Memory B cell (primary cell): ENCODE measurements around the gene MYO7B.
A peak's percentile ranks its signal among the peaks of the same experiment; 100 is the strongest.

ENCODE experiments used
- ATAC-seq: fragments of 150-1000 bp; cut with Tn5 transposase; 2 replicates; pipeline ENCODE4 v1.10.0; 2021; ENCODE audit warnings: low read depth, mild to moderate bottlenecking, moderate library complexity
- DNase-seq, 2 donors: peaks; one replicate each; pipeline ENCODE4 v3.0.0; 2022; ENCODE audit warnings: low spot score in 2 of 2
- H3K27ac Mint-ChIP-seq: one replicate; pipeline ENCODE4 v1.8.0; 2022; ENCODE audit warnings: mild to moderate bottlenecking, moderate library complexity, mixed read lengths
- H3K27me3 Mint-ChIP-seq: one replicate; pipeline ENCODE4 v1.8.0; 2022; ENCODE audit warnings: mixed read lengths
- H3K36me3 Mint-ChIP-seq: one replicate; pipeline ENCODE4 v1.8.0; 2022; ENCODE audit warnings: mild to moderate bottlenecking, mixed read lengths
- H3K4me1 Mint-ChIP-seq: one replicate; pipeline ENCODE4 v1.8.0; 2022; ENCODE audit warnings: mixed read lengths
- H3K4me3 Mint-ChIP-seq: one replicate; pipeline ENCODE4 v1.8.0; 2022; ENCODE audit warnings: mild to moderate bottlenecking, moderate library complexity, mixed read lengths
- H3K9me3 Mint-ChIP-seq: one replicate; pipeline ENCODE4 v1.8.0; 2022; ENCODE audit warnings: mixed read lengths

The MYO7B gene

DNA sequence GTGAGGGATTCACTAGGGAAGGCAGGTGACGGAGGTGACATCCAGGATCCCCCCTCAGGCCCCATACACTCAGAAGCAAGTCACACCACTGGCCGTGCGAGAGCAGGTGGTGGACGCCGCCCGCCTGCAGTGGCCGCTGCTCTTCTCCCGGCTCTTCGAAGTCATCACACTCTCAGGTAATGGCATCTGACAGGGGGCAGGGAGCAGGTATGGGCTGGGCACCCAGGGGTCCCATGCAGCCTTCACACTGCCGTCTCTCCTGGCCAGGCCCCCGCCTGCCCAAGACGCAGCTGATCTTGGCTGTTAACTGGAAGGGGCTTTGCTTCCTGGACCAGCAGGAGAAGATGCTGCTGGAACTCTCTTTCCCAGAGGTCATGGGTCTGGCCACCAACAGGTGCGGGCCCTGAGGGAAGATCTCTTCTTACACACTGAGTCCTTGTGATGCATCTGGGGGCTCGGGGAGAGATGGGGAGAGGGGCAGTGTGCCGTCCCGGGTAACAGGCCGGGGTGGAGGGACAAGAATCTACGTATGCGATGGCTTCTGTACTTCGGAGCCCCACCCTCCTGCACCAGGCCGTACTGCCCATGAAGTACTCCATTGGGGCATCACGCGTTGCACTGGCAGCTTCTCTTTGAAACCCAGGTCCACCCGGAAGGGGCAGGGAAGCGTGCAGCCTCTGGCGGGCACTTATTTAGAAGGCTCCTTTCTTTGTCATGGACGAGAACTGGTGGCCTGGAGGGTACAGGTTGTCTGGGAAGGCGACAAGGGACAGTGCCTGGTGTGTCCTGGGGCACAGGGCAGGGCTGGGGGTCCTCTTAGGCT, 91.6 kb downstream of the MYO7B start:
- Mint-ChIP-seq H3K27ac (no peak overlapping the region), H3K9me3 (no peaks in the 10 kb centered on the region), H3K4me3 (no peak overlapping the region), H3K36me3 (no peaks in the 10 kb centered on the region), H3K4me1 (peaks cover 39% of the 10 kb centered on the region), H3K27me3 (no peaks in the 10 kb centered on the region)
- DNase-seq, result no peak
- no peak for ATAC-seq

DNA sequence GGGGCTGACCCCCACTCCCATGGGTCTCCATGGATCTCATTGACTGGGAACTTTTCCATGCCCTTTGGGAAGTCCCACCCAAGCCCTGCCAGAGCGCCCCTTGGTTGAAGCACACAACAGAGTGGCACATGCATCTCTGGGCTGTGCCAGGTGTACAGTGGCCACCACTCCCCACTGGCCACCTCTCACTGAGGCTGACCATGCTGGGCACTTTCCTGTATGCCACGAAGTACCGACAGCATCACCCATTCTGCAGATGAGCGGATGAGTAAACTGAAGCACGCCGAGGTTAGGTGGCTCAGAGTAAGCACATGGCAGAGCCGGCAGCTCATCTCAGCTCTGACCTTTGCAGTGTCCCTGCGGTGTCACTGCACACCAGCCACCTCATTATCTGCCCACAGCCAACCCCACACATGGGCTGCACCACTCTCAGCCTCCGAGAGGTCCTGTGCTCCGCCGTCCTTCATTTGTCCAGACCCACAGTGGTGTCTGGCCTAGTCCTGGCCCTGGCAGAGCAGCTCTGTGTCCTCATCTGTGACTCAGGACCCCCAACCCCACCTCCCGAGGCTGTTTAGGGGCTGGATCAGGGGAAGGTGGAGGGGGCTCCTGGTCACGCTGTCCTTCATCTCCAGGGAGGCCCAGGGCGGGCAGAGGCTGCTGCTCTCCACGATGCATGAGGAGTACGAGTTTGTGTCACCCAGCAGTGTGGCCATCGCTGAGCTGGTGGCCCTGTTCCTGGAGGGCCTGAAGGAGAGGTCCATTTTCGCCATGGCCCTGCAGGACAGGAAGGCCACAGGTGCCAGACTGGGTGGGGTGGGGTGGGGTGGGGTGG, 92.5 kb downstream of the MYO7B start:
- H3K4me3 Mint-ChIP-seq, result no peak overlapping the region
- no peaks in the 10 kb centered on the region for H3K9me3 Mint-ChIP-seq
- no peak overlapping the region for H3K27ac Mint-ChIP-seq
- H3K27me3 Mint-ChIP-seq, result no peaks in the 10 kb centered on the region
- peaks cover 42% of the 10 kb centered on the region for H3K4me1 Mint-ChIP-seq
- ATAC-seq, result no peak
- H3K36me3 Mint-ChIP-seq, result no peaks in the 10 kb centered on the region
- DNase-seq, result no peak

DNA sequence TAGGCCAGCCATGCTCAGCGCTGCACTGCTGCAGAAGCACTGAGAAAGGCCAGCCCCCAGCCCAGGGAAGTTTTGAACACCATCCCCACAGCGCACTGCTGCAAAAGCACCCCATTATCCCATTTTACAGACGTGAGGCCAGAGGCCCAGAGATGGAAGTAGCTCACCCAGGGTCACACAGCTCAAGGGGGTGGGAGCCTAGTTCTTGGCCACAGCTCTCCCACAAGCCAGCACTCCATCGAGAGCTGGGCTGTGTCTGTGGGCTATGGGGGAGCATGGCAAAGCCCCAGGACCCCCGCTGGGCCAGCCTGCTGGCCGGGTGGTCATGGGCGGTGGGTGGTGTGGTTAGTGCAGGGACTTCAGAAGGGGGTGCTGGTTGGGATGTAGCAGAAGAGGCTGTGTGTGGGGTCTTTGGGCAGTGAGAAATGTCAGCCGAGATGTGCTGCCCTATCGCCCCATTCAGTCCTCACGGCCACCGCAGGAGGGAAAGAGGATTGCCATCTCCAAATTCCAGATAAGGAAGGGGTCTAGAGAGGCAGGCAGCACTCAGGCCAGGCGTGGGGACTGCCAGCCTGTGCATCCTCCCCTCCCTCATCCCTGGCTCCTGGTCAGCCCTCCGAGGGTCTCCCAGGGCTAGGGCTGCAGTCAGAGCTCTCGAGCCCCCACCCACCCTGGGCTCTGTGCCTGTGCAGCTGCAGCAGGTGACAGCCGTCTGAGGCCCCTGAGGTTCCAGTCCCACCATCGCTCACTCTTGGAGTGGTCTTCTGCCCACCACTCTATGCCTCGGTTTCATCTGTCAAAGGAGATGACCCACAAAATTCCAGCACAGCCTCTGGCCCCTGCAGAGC, 93.5 kb downstream of the MYO7B start:
- H3K36me3 Mint-ChIP-seq, result no peaks in the 10 kb centered on the region
- H3K27ac Mint-ChIP-seq, result no peak overlapping the region
- H3K4me3 Mint-ChIP-seq, result no peak overlapping the region
- no peaks in the 10 kb centered on the region for H3K9me3 Mint-ChIP-seq
- DNase-seq (no peak), ATAC-seq (no peak)
- H3K27me3 Mint-ChIP-seq, result no peaks in the 10 kb centered on the region
- peaks cover 45% of the 10 kb centered on the region for H3K4me1 Mint-ChIP-seq

DNA sequence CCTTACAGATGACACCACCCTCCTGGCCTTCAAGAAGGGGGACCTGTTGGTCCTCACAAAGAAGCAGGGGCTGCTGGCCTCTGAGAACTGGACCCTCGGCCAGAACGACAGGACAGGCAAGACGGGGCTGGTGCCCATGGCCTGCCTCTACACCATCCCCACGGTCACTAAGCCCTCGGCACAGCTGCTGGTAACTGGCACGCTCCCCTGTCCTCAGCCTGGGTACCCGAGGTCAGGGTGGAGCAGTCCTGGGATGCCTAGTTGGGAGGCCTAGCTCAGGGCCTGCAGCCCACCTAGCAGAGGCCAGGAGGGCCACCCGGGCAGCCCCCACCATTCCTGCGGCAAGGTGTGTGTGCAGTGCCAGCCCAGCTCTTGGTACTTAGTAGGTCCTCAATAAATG, 94.2 kb downstream of the MYO7B start:
- ATAC-seq, result no peak
- H3K27ac Mint-ChIP-seq, result no peak overlapping the region
- no peak overlapping the region for H3K4me3 Mint-ChIP-seq
- H3K27me3 Mint-ChIP-seq, result no peaks in the 10 kb centered on the region
- H3K4me1 Mint-ChIP-seq, result peaks cover 50% of the 10 kb centered on the region
- no peaks in the 10 kb centered on the region for H3K9me3 Mint-ChIP-seq
- no peaks in the 10 kb centered on the region for H3K36me3 Mint-ChIP-seq
- no peak for DNase-seq

DNA sequence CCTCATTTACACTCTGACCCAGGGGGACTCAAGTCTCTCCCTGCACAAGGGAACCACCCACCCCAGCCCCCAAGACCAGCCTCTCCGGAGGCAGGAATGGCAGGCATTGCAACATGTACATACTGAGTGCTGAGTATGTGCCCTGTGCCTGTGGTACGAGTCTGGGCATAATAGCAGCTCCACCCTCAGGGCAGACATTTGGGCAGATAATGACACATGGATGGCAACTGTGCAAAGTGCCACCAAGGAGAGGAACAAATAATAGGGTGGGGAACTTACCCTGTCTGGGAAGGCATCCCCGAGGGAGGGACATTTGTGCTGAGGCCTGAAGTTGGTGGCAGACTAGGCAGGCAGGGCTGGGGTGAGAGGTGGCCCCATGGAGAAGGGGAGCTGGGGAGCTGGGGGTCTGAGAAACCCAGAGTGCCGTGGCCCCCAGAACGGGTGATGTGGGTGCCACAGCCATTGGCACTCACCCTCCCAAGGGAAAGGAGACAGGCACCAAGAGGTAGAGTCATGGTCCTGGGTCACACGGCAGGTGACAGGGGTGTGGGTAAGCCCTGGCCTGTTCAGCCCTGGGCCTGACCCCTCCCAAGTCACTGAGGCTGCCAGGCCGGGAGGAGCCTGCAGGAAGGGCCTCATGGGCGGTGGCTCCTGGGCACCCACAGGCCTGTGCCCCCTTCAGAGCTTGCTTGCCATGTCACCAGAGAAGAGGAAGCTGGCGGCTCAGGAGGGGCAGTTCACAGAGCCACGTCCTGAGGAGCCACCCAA, 94.8 kb downstream of the MYO7B start:
- Mint-ChIP-seq H3K4me1 (peaks cover 56% of the 10 kb centered on the region), H3K36me3 (no peaks in the 10 kb centered on the region), H3K4me3 (peak overlapping the region; percentile 60), H3K9me3 (no peaks in the 10 kb centered on the region), H3K27me3 (no peaks in the 10 kb centered on the region), H3K27ac (peak overlapping the region; percentile 48)
- DNase-seq (no peak), ATAC-seq (no peak)

DNA sequence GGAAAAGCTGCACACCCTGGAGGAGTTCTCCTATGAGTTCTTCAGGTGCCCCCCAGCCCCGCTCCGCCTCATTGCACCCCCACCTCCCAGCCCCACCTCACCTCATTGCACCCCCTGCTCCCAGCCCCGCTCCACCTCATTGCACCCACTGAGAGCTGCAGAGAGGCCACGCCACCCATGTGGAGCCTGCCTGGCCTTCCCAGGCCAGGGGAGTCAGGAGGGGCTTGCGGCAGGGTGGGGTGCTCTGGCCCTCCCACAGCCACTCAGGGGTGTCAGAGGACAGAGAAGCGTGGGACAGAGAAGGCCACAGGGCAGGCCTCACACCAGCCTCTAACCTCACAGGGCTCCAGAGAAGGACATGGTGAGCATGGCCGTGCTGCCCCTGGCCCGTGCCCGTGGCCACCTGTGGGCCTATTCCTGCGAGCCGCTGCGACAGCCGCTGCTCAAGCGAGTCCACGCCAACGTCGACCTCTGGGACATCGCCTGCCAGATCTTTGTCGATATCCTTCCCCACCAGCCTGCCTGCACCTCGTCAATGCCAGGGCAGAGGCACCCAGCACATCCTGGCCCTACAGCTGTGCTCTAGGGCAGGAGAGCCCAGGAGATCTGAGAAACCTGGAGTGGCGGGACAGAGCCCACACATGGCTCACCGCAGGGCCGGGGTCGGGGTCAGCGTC, 95.5 kb downstream of the MYO7B start:
- H3K4me1 Mint-ChIP-seq, result peaks cover 61% of the 10 kb centered on the region
- ATAC-seq (no peak), DNase-seq (no peak)
- H3K27ac Mint-ChIP-seq, result peak overlapping the region; percentile 48
- H3K4me3 Mint-ChIP-seq, result peak overlapping the region; percentile 60
- H3K9me3 Mint-ChIP-seq, result no peaks in the 10 kb centered on the region
- no peaks in the 10 kb centered on the region for H3K27me3 Mint-ChIP-seq
- no peaks in the 10 kb centered on the region for H3K36me3 Mint-ChIP-seq

DNA sequence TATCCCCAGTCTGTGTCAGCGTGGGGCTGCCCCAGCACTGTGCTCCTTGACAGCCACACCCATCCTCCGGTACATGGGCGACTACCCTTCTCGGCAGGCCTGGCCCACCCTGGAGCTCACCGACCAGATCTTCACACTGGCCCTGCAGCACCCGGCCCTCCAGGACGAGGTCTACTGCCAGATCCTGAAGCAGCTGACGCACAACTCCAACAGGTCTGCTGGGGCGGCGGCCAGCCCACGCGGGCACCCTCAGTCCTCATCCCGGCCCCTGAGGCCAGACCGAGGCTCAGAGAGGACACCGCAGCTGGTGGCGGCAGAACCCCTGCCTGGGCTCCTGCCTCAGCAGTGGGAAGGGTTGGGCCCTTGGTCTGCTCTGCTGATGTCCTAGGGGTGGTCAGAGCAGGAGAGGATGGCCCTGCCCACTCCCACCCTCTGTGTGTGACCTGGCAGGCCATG, 96.1 kb downstream of the MYO7B start:
- Mint-ChIP-seq H3K27ac (no peak overlapping the region), H3K4me3 (no peak overlapping the region)

DNA sequence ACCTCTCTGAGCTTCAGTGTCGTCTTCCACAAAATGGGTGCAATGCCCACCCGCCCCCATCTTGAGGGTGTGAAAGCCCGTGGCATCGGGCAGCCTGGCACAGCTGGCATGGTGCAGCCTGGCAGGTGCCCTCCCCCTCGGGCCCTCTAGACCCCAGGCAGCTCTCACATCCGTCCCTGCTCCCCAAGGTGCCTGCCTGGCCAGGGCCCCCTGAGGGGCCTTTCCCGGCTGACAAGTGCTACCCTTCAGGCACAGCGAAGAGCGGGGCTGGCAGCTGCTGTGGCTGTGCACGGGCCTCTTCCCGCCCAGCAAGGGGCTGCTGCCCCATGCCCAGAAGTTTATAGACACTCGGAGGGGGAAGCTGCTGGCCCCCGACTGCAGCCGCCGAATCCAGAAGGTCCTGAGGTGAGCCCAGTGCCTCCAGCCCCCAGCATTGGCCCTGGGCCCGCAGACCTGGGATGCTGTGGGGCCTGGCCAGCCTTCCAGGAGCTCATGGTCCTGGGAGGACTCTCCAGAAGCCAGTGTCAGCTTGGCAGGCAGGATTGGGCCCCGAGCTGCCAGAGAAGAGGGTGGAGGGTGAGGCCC, 96.6 kb downstream of the MYO7B start:
- Mint-ChIP-seq H3K36me3 (no peaks in the 10 kb centered on the region), H3K4me1 (peaks cover 68% of the 10 kb centered on the region), H3K9me3 (no peaks in the 10 kb centered on the region), H3K4me3 (peak overlapping the region; percentile 24), H3K27ac (no peak overlapping the region), H3K27me3 (no peaks in the 10 kb centered on the region)
- DNase-seq, result no peak
- no peak for ATAC-seq

More for the DNA sequence above, 96.1 kb downstream of the MYO7B start:
- DNase-seq (no peak), ATAC-seq (no peak)
- Mint-ChIP-seq H3K9me3 (no peaks in the 10 kb centered on the region), H3K36me3 (no peaks in the 10 kb centered on the region), H3K4me1 (peaks cover 65% of the 10 kb centered on the region), H3K27me3 (no peaks in the 10 kb centered on the region)

DNA sequence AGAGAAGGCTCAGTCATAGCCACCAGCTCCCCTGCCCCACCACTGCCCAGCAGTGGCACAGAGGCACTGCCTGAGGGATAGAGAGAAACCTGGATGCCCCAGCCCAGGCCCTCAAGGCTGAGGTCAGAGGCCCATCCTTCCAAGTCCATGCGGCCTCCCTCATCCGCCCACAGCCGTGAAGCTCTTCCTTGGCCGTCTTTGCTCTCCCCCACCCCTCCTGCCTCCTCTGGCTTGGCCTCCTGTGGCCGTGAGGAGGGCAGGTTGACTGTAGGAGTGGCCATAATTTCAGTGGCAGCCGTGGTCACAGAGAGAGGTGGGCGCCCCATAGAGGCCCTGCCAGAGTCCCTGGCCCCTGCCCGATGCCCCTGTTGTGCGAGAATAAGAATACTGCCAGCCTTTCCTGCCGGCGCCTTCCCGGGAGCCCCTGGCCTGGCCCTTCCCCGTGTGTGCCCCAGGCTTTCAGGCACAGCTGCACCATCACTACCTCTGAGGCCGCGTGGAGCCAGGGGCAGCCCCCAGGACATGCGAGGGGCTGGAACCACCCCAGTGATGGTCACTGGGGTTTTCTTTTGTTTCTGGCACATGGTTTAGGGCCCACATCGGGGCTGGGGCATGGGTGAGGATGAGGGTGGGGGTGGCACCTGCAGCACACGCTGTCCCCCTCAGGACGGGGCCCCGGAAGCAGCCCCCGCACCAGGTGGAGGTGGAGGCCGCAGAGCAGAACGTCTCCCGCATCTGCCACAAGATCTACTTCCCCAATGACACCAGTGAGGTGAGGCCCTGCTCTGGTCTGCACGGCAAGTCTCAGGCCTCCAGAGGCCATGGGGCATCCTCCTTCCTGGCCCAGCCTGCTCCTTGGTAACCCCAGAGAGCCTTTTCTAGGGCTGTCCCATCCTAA, 97.4 kb downstream of the MYO7B start:
- H3K9me3 Mint-ChIP-seq, result no peaks in the 10 kb centered on the region
- H3K27ac Mint-ChIP-seq, result peak overlapping the region; percentile 81
- no peaks in the 10 kb centered on the region for H3K27me3 Mint-ChIP-seq
- peak overlapping the region; percentile 49 for H3K4me3 Mint-ChIP-seq
- peak; percentile 87 for ATAC-seq
- DNase-seq, result peak; percentile 50 to 57
- H3K36me3 Mint-ChIP-seq, result no peaks in the 10 kb centered on the region
- peaks cover 70% of the 10 kb centered on the region for H3K4me1 Mint-ChIP-seq

DNA sequence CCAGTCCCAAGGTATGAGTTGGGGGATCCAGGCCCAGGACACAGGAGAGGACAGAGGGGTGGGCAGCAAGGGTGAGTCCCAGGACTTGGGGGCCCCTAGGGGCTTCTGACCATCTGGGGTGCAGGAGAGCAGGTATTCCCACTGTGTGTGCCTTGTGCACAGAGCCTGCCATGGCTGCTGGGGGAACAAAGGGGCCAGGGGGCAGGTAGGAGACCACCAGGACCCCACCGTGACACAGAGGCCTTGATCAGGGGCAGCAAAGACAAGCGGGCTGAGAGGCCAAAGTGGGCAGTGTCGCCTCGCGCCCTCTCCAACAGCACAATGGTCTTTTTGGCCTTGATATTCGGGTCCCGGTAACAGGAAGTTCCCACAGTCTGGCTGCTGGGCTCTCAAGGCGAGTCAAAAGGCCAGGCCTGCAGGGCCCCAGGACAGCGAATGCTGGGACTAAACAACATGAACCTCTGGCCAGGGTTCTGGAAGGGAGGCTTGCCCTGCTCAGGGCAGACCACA, 98.1 kb downstream of the MYO7B start:
- Mint-ChIP-seq H3K4me3 (peak overlapping the region; percentile 21), H3K4me1 (peaks cover 76% of the 10 kb centered on the region), H3K27me3 (no peaks in the 10 kb centered on the region), H3K36me3 (no peaks in the 10 kb centered on the region), H3K27ac (peak overlapping the region; percentile 81), H3K9me3 (no peaks in the 10 kb centered on the region)
- DNase-seq, result no peak
- no peak for ATAC-seq

DNA sequence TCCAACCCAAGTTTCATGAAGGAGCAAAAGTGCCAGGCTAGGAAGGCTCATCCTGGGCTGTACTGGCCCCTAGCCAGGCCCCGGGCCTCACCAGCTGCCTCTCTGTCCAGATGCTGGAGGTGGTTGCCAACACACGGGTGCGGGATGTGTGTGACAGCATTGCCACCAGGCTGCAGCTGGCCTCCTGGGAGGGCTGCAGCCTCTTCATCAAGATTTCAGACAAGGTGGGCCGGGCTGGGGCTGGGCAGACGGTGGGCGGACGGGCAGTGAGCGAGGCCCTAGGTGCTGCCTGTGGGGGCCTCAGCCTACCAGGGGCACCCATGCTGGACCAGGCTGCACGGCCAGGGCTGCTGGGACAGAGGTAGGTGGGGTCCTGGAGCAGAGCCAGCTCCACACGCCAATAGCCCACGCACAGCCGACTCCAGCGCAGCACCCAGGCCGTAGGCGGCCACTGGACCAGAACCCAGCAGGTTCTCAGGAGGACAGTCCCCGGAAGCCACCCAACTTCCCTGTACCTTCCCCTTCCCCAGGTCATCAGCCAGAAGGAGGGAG, 98.7 kb downstream of the MYO7B start:
- Mint-ChIP-seq H3K9me3 (no peaks in the 10 kb centered on the region), H3K4me3 (peak overlapping the region; percentile 21), H3K27ac (peak overlapping the region; percentile 81), H3K4me1 (peaks cover 77% of the 10 kb centered on the region), H3K36me3 (no peaks in the 10 kb centered on the region), H3K27me3 (no peaks in the 10 kb centered on the region)
- DNase-seq (no peak), ATAC-seq (no peak)
